Hematopoietic multipotent progenitor cell treated with erythropoietin and hydrocortisone succinate and interleukin-3 and kit ligand, for 15 days (in vitro differentiated cells): Measurements from ENCODE around the gene SHPK.

Experiments
- DNase-seq: peaks from one replicate; pipeline ENCODE4 v3.0.0-alpha.2; 2015; ENCODE audit warnings: low spot score

Gene SHPK

GRCh38 chr17:3659541-3660111 is 23.6 kb upstream of the SHPK start:
- no peak for DNase-seq

- no peak for DNase-seq
Measured at GRCh38 chr17:3658784-3659449, 22.9 kb upstream of the SHPK start.

- no peak for DNase-seq
Measured at GRCh38 chr17:3657874-3658783, 22.1 kb upstream of the SHPK start.

GRCh38 chr17:3657588-3657869 is 21.5 kb upstream of the SHPK start:
- no peak for DNase-seq

- no peak for DNase-seq
Measured at GRCh38 chr17:3656755-3657587, 20.9 kb upstream of the SHPK start.

GRCh38 chr17:3656353-3656752 is 20.3 kb upstream of the SHPK start:
- DNase-seq, result no peak

- DNase-seq, result no peak
Measured at GRCh38 chr17:3655766-3656165, 19.7 kb upstream of the SHPK start.

GRCh38 chr17:3647769-3648555 is 11.9 kb upstream of the SHPK start:
- peak; percentile 51 for DNase-seq

- no peak for DNase-seq
Measured at GRCh38 chr17:3647251-3647650, 11.2 kb upstream of the SHPK start.

GRCh38 chr17:3645310-3645709 is 9.3 kb upstream of the SHPK start:
- no peak for DNase-seq

GRCh38 chr17:3643889-3644349 is 7.9 kb upstream of the SHPK start:
- no peak for DNase-seq

- DNase-seq, result no peak
Measured at GRCh38 chr17:3641717-3642486, 5.9 kb upstream of the SHPK start.

GRCh38 chr17:3641014-3641413 is 5.0 kb upstream of the SHPK start:
- DNase-seq, result no peak

- peak; percentile 76 for DNase-seq
Measured at GRCh38 chr17:3639981-3640596, 4.0 kb upstream of the SHPK start.

- DNase-seq, result no peak
Measured at GRCh38 chr17:3636908-3637373, 891 bp upstream of the SHPK start.

GRCh38 chr17:3635474-3636153 is 436 bp downstream of the SHPK start:
- no peak for DNase-seq

GRCh38 chr17:3632287-3632686 is 3.8 kb downstream of the SHPK start:
- DNase-seq, result no peak

- no peak for DNase-seq
Measured at GRCh38 chr17:3630781-3631180, 5.3 kb downstream of the SHPK start.

GRCh38 chr17:3627769-3628167 is 8.3 kb downstream of the SHPK start:
- no peak for DNase-seq
